ENCODE results near the gene MACROD2.

Gene MACROD2

GRCh38 chr20:15018966-15019365 lies 1023.6 kb downstream of the MACROD2 start:
- DNase-seq (ENCODE audit: low read depth): no peak
- TF ChIP-seq, protein P1, sequence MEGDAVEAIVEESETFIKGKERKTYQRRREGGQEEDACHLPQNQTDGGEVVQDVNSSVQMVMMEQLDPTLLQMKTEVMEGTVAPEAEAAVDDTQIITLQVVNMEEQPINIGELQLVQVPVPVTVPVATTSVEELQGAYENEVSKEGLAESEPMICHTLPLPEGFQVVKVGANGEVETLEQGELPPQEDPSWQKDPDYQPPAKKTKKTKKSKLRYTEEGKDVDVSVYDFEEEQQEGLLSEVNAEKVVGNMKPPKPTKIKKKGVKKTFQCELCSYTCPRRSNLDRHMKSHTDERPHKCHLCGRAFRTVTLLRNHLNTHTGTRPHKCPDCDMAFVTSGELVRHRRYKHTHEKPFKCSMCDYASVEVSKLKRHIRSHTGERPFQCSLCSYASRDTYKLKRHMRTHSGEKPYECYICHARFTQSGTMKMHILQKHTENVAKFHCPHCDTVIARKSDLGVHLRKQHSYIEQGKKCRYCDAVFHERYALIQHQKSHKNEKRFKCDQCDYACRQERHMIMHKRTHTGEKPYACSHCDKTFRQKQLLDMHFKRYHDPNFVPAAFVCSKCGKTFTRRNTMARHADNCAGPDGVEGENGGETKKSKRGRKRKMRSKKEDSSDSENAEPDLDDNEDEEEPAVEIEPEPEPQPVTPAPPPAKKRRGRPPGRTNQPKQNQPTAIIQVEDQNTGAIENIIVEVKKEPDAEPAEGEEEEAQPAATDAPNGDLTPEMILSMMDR (conservative IDR thresholded peaks at IDR 0.05; ENCODE audit: control insufficient read depth, insufficient read depth, low read depth, low read length): no peak
- no peak overlapping the region for H3K4me3 ChIP-seq (ENCODE audit: control insufficient read depth, low read depth, low read length)

GRCh38 chr20:15020845-15021244 lies 1025.5 kb downstream of the MACROD2 start:
- H3K4me3 ChIP-seq (ENCODE audit: control insufficient read depth, low read depth, low read length): no peak overlapping the region
- TF ChIP-seq, protein P1 (conservative IDR thresholded peaks at IDR 0.05; ENCODE audit: control insufficient read depth, insufficient read depth, low read depth, low read length): no peak
- DNase-seq (ENCODE audit: low read depth): no peak

DNA sequence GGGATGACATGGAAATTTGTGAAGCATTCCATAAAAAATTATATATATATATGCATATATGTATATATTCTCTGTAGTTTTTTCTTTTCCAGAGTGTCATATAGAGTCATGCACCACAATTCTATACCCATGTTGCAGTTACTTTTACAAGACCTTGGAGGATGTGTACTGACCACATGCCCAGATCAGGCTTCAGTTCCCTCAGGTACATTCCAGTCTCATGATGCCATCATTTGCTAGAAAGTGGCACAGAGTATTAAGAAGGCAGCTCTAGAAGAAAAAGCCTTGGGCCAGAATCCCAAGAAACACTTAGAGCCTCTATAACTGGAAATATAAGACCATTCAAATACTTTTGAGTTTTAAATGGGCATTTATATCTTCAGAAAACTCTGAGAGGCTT lies 1027.6 kb downstream of the MACROD2 start:
- TF ChIP-seq, protein P1 (conservative IDR thresholded peaks at IDR 0.05; ENCODE audit: control insufficient read depth, insufficient read depth, low read depth, low read length): no peak
- DNase-seq (ENCODE audit: low read depth): no peak
- no peak overlapping the region for H3K4me3 ChIP-seq (ENCODE audit: control insufficient read depth, low read depth, low read length)

- TF ChIP-seq, protein P1 (conservative IDR thresholded peaks at IDR 0.05; ENCODE audit: control insufficient read depth, insufficient read depth, low read depth, low read length): no peak
- no peak overlapping the region for H3K4me3 ChIP-seq (ENCODE audit: control insufficient read depth, low read depth, low read length)
- DNase-seq (ENCODE audit: low read depth): no peak
Measured at GRCh38 chr20:15026759-15027158, 1031.4 kb downstream of the MACROD2 start.

DNA sequence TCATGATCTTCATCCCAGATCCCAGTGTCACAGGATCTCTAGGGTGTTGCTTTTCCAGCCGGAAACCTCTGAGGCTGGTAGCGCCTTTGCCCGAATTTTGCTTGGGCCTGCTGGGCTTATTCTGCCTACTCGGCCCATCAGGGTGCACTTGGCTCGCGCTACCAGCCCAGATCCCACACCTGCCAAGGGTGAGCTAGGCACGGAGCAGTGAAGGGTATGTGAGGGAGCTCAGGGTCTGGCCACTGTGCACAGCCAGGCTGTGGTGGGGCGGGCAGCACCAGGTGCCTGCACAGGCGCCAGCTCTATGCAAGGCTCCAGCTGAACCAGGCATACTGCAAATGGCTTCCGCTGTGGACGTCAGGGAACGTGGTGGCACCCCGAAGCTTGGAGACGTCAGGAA lies 1035.5 kb downstream of the MACROD2 start:
- TF ChIP-seq, protein P1 (conservative IDR thresholded peaks at IDR 0.05; ENCODE audit: control insufficient read depth, insufficient read depth, low read depth, low read length): no peak
- H3K4me3 ChIP-seq (ENCODE audit: control insufficient read depth, low read depth, low read length): no peak overlapping the region
- DNase-seq (ENCODE audit: low read depth): no peak

GRCh38 chr20:15031546-15032351 lies 1036.4 kb downstream of the MACROD2 start:
- TF ChIP-seq, protein P1 (conservative IDR thresholded peaks at IDR 0.05; ENCODE audit: control insufficient read depth, insufficient read depth, low read depth, low read length): no peak
- DNase-seq (ENCODE audit: low read depth): no peak
- no peak overlapping the region for H3K4me3 ChIP-seq (ENCODE audit: control insufficient read depth, low read depth, low read length)

GRCh38 chr20:15032352-15032622 lies 1037.0 kb downstream of the MACROD2 start:
- DNase-seq (ENCODE audit: low read depth): no peak
- H3K4me3 ChIP-seq (ENCODE audit: control insufficient read depth, low read depth, low read length): no peak overlapping the region
- TF ChIP-seq, protein P1 (conservative IDR thresholded peaks at IDR 0.05; ENCODE audit: control insufficient read depth, insufficient read depth, low read depth, low read length): no peak
